H9 (cell line): Measurements from ENCODE around the gene BRSK2. TPM values are rescaled to one million over a fixed set of nuclear protein-coding genes. Genes with fewer than 3 reads are reported as not detected.

Experiments
- DNase-seq: peaks from one replicate; pipeline ENCODE4 v3.0.0-alpha.2; 2017
- H2AFZ ChIP-seq: one replicate; pipeline ENCODE4 v1.6.1; 2013; ENCODE audit warnings: mild to moderate bottlenecking, low read length, control low read depth, moderate library complexity
- H2AK5ac ChIP-seq: 2 replicates; pipeline ENCODE4 v1.6.1; 2013; ENCODE audit warnings: low read length, control low read depth, mixed read lengths; ENCODE audit not compliant: insufficient read length
- H2BK120ac ChIP-seq: one replicate; pipeline ENCODE4 v1.6.1; 2013; ENCODE audit warnings: low read depth, mild to moderate bottlenecking, low read length, control low read depth, inconsistent platforms; ENCODE audit not compliant: poor library complexity, severe bottlenecking
- H2BK12ac ChIP-seq: 2 replicates; pipeline ENCODE4 v1.6.1; 2013; ENCODE audit warnings: low read length, control low read depth, mixed read lengths, low read depth; ENCODE audit not compliant: insufficient read length
- H2BK15ac ChIP-seq: 2 replicates; pipeline ENCODE4 v1.6.1; 2013; ENCODE audit warnings: low read depth, low read length, control low read depth
- H2BK20ac ChIP-seq: one replicate; pipeline ENCODE4 v1.6.1; 2013; ENCODE audit warnings: low read depth, mild to moderate bottlenecking, low read length, control low read depth, inconsistent platforms; ENCODE audit not compliant: poor library complexity, severe bottlenecking
- H2BK5ac ChIP-seq: 2 replicates; pipeline ENCODE4 v1.6.1; 2013; ENCODE audit warnings: low read length, control low read depth, mixed read lengths; ENCODE audit not compliant: insufficient read length
- H3K14ac ChIP-seq: 2 replicates; pipeline ENCODE4 v1.6.1; 2013; ENCODE audit warnings: low read length, control low read depth; ENCODE audit not compliant: insufficient read depth
- H3K18ac ChIP-seq: 2 replicates; pipeline ENCODE4 v1.6.1; 2013; ENCODE audit warnings: low read depth, mild to moderate bottlenecking, mixed read lengths, low read length, control low read depth; ENCODE audit not compliant: insufficient read length
- H3K23ac ChIP-seq: 2 replicates; pipeline ENCODE4 v1.6.1; 2013; ENCODE audit warnings: low read length, control low read depth, mixed read lengths, low read depth; ENCODE audit not compliant: insufficient read length
- H3K23me2 ChIP-seq: 2 replicates; pipeline ENCODE4 v1.6.1; 2013; ENCODE audit warnings: low read depth, mild to moderate bottlenecking, mixed read lengths, low read length, control low read depth; ENCODE audit not compliant: insufficient read length, poor library complexity, severe bottlenecking
- H3K27ac ChIP-seq: 2 replicates; pipeline ENCODE4 v1.5.1; 2013; ENCODE audit warnings: low read length, control low read depth, mixed read lengths, low read depth; ENCODE audit not compliant: insufficient read length
- H3K27me3 ChIP-seq: 2 replicates; pipeline ENCODE4 v1.6.1; 2013; ENCODE audit warnings: low read length, control low read depth, inconsistent platforms; ENCODE audit not compliant: insufficient read depth
- H3K4ac ChIP-seq: 2 replicates; pipeline ENCODE4 v1.6.1; 2013; ENCODE audit warnings: low read depth, mild to moderate bottlenecking, control low read depth, inconsistent platforms, low read length, moderate library complexity
- H3K4me1 ChIP-seq: 2 replicates; pipeline ENCODE4 v1.6.1; 2013; ENCODE audit warnings: low read length, control low read depth, inconsistent platforms; ENCODE audit not compliant: insufficient read depth
- H3K4me2 ChIP-seq: 2 replicates; pipeline ENCODE4 v1.6.1; 2013; ENCODE audit warnings: low read length, control low read depth, mixed read lengths; ENCODE audit not compliant: insufficient read length, insufficient read depth
- H3K56ac ChIP-seq: 2 replicates; pipeline ENCODE4 v1.6.1; 2013; ENCODE audit warnings: low read depth, mild to moderate bottlenecking, mixed read lengths, low read length, control low read depth; ENCODE audit not compliant: insufficient read length
- H3K79me1 ChIP-seq: 2 replicates; pipeline ENCODE4 v1.6.1; 2013; ENCODE audit warnings: low read depth, mild to moderate bottlenecking, moderate library complexity, low read length, control low read depth, inconsistent platforms; ENCODE audit not compliant: insufficient read depth, poor library complexity, severe bottlenecking
- H3K79me2 ChIP-seq: 2 replicates; pipeline ENCODE4 v1.6.1; 2013; ENCODE audit warnings: low read length, control low read depth, inconsistent platforms; ENCODE audit not compliant: insufficient read depth
- H3K9ac ChIP-seq: 2 replicates; pipeline ENCODE4 v1.6.1; 2013; ENCODE audit warnings: low read length, control low read depth, mixed read lengths; ENCODE audit not compliant: insufficient read length; ENCODE audit errors: extremely low read depth
- H3K9me3 ChIP-seq: one replicate; pipeline ENCODE4 v1.6.1; 2013; ENCODE audit warnings: low read depth, low read length, inconsistent platforms; ENCODE audit not compliant: control insufficient read depth
- H3T11ph ChIP-seq: one replicate; pipeline ENCODE4 v1.6.1; 2013; ENCODE audit warnings: mild to moderate bottlenecking, low read length, control low read depth, inconsistent platforms
- H4K20me1 ChIP-seq: one replicate; pipeline ENCODE4 v1.6.1; 2013; ENCODE audit not compliant: control insufficient read depth, insufficient read length, insufficient read depth
- H4K5ac ChIP-seq: 2 replicates; pipeline ENCODE4 v1.6.1; 2013; ENCODE audit warnings: low read depth, mild to moderate bottlenecking, mixed read lengths, low read length, control low read depth; ENCODE audit not compliant: insufficient read length
- H4K8ac ChIP-seq: replicated peaks from 2 replicates; pipeline ENCODE4 v1.6.1; 2013; ENCODE audit warnings: low read length, control low read depth, mixed read lengths, low read depth; ENCODE audit not compliant: insufficient read length
- H4K91ac ChIP-seq: 2 replicates; pipeline ENCODE4 v1.6.1; 2013; ENCODE audit warnings: low read depth, mild to moderate bottlenecking, moderate library complexity, mixed read lengths, low read length, control low read depth; ENCODE audit not compliant: insufficient read length
- H3K27ac Mint-ChIP-seq, 3 experiments: 2 replicates in 2 of 3; 3 replicates in 1 of 3; pipeline ENCODE4 v1.8.0; 2020 to 2021; ENCODE audit warnings: mixed read lengths in 3 of 3, mild to moderate bottlenecking in 1 of 3, moderate library complexity in 1 of 3
- H3K27me3 Mint-ChIP-seq: 2 replicates; pipeline ENCODE4 v1.8.0; 2021; ENCODE audit warnings: low read depth, mild to moderate bottlenecking, moderate library complexity, mixed read lengths
- H3K36me3 Mint-ChIP-seq, 3 experiments: 2 replicates in 2 of 3; 3 replicates in 1 of 3; pipeline ENCODE4 v1.8.0; 2020 to 2021; ENCODE audit warnings: low read depth in 3 of 3, mixed read lengths in 3 of 3; ENCODE audit not compliant: insufficient read depth in 1 of 3
- H3K4me1 Mint-ChIP-seq, 2 experiments: 2 replicates each; pipeline ENCODE4 v1.8.0; 2020; ENCODE audit warnings: mixed read lengths in 2 of 2
- H3K4me3 Mint-ChIP-seq, 2 experiments: 2 replicates in 1 of 2; 3 replicates in 1 of 2; pipeline ENCODE4 v1.8.0; 2020 to 2021; ENCODE audit warnings: mild to moderate bottlenecking in 2 of 2, mixed read lengths in 2 of 2, moderate library complexity in 1 of 2
- H3K9me3 Mint-ChIP-seq, 2 experiments: 2 replicates in 1 of 2; 3 replicates in 1 of 2; pipeline ENCODE4 v1.8.0; 2020; ENCODE audit warnings: mild to moderate bottlenecking in 2 of 2, mixed read lengths in 2 of 2, moderate library complexity in 1 of 2
- CTCF ChIP-seq: fragments of 200-600 bp; sonication (generic); conservative IDR thresholded peaks from 3 replicates; pipeline ENCODE4 v1.8.0; 2021; ENCODE audit warnings: antibody characterized with exemption, mild to moderate bottlenecking
- WGBS: extraction: QIAGEN DNeasy Blood & Tissue Kit; methylation state at CpG from one replicate; pipeline ENCODE4 v1.1.7; 2013; ENCODE audit warnings: missing lambda C conversion rate, low lambda C conversion rate, mixed read lengths; ENCODE audit not compliant: insufficient read length; ENCODE audit errors: extremely low coverage; 5-methylcytosine and 5-hydroxymethylcytosine counted together
- total RNA-seq: library from RNA; stranded (reverse); gene quantifications from 2 replicates; pipeline ENCODE4 v1.2.1, GENCODE V29; 2021

Gene BRSK2
- total RNA-seq, 1 experiment from 2014 or later = 28.4 TPM

- Mint-ChIP-seq H3K36me3 (peaks cover 0 to 6% (median 6%) of the 10 kb centered on the region in 3 experiments; a peak in 3 of 7 replicates), H3K27ac (no peak overlapping the region), H3K9me3 (no peaks in the 10 kb centered on the region), H3K4me1 (0 out of 4 replicates have a peak, but pooled peaks cover 0 to 4% of the 10 kb centered on the region in 2 experiments), H3K27me3 (no peaks in the 10 kb centered on the region), H3K4me3 (no peak overlapping the region)
- Histone ChIP-seq H3K4me1 (no peaks in the 10 kb centered on the region), H3K14ac (no peak overlapping the region), H3K27ac (no peak overlapping the region), H3K23ac (no peak overlapping the region), H2BK20ac (no peak overlapping the region), H3K4me2 (no peak overlapping the region), H3K4ac (no peak overlapping the region), H3K23me2 (no peaks in the 10 kb centered on the region), H3K9me3 (no peaks in the 10 kb centered on the region), H3K56ac (no peak overlapping the region), H3K79me2 (no peaks in the 10 kb centered on the region), H3T11ph (no peak overlapping the region), H4K91ac (no peak overlapping the region), H2BK12ac (no peak overlapping the region), H2AFZ (no peak overlapping the region), H2BK15ac (no peak overlapping the region), H4K8ac (no peak overlapping the region), H2BK5ac (no peak overlapping the region), H3K9ac (no peak overlapping the region), H3K18ac (no peak overlapping the region), H2BK120ac (no peak overlapping the region), H2AK5ac (no peak overlapping the region), H3K27me3 (no peaks in the 10 kb centered on the region), H4K20me1 (peaks cover 4% of the 10 kb centered on the region), H4K5ac (no peak overlapping the region), H3K79me1 (no peaks in the 10 kb centered on the region)
- no CpG with 5 or more reads among the region's 27 CpGs for WGBS
- DNase-seq = no peak
- TF ChIP-seq CTCF = no peak
Measured at GRCh38 chr11:1451781-1452470, 62.2 kb downstream of the BRSK2 start.
